K562 (cell line): ENCODE measurements around the gene DTD1. TPM values are rescaled to one million over a fixed set of nuclear protein-coding genes. Genes with fewer than 3 reads are reported as not detected.
A peak's percentile ranks its signal among the peaks of the same experiment; 100 is the strongest.

ENCODE experiments used
- CEBPB ChIP-seq: fragments of 450-650 bp; IDR thresholded peaks from 2 replicates; pipeline ENCODE4 v1.6.1; 2016; ENCODE audit warnings: missing genetic modification characterization, missing compliant biosample characterization
- CEBPG ChIP-seq, 3 experiments: fragments of 200-800 bp in 1 of 3; sonication (Bioruptor generic) in 1 of 3; sonication (generic) in 1 of 3; formaldehyde crosslinking in 1 of 3; IDR thresholded peaks in 2 of 3; conservative IDR thresholded peaks in 1 of 3; 2 replicates each; pipeline versions ENCODE4 v1.6.1 to v1.8.0; 2016 to 2022; ENCODE audit warnings: missing compliant biosample characterization in 2 of 3, missing genetic modification characterization in 2 of 3, mild to moderate bottlenecking in 1 of 3, missing genetic modification reagents in 1 of 3
- L3MBTL2 ChIP-seq: fragments of 450-650 bp; IDR thresholded peaks from 2 replicates; pipeline ENCODE4 v1.6.1; 2016; ENCODE audit warnings: mild to moderate bottlenecking, moderate library complexity
- POLR2H ChIP-seq: IDR thresholded peaks from 2 replicates; pipeline ENCODE4 v1.6.1; 2016; ENCODE audit warnings: missing genetic modification characterization, low read depth, mild to moderate bottlenecking, control low read depth, missing compliant biosample characterization, moderate library complexity
- SMAD4 ChIP-seq: fragments of 250-450 bp; sonication (Bioruptor Pico); conservative IDR thresholded peaks from 2 replicates; pipeline ENCODE4 v1.8.0; 2021; ENCODE audit warnings: inconsistent platforms, mild to moderate bottlenecking, moderate library complexity
- ZFP1 ChIP-seq: fragments of 450-650 bp; formaldehyde crosslinking; IDR thresholded peaks from 2 replicates; pipeline ENCODE4 v1.4.0; 2020; ENCODE audit warnings: mild to moderate bottlenecking, mixed read lengths
- ZNF561 ChIP-seq: fragments of 450-650 bp; formaldehyde crosslinking; conservative IDR thresholded peaks from 2 replicates; pipeline ENCODE4 v1.4.0; 2020; ENCODE audit warnings: mild to moderate bottlenecking, moderate library complexity
- ZNF778 ChIP-seq: fragments of 450-650 bp; formaldehyde crosslinking; IDR thresholded peaks from 2 replicates; pipeline ENCODE4 v1.4.0; 2020; ENCODE audit warnings: mild to moderate bottlenecking, moderate library complexity
- ZSCAN32 ChIP-seq: fragments of 450-650 bp; formaldehyde crosslinking; IDR thresholded peaks from 2 replicates; pipeline ENCODE4 v1.4.0; 2020; ENCODE audit warnings: mild to moderate bottlenecking, moderate library complexity
- polyA plus RNA-seq, 8 experiments: library from polyadenylated mRNA; depleted of rRNA in 4 of 8; stranded (reverse) in 5 of 8; unstranded in 3 of 8; fragments of >200 nt; fragmentation: Nextera tagmentation in 2 of 8; fragmentation: Illumina TruSeq in 1 of 8; extraction: Ambion mirVana in 2 of 8; extraction: Trizol in 1 of 8; gene quantifications; 2 replicates each; pipeline versions ENCODE4 v1.2.1 to v1.2.3, GENCODE V29; 2011 to 2014; ENCODE audit warnings: inconsistent platforms in 1 of 8, missing spikeins in 1 of 8
- total RNA-seq, 7 experiments: library from RNA; depleted of rRNA in 6 of 7; stranded (reverse); fragments of >200 nt in 6 of 7; fragmentation: Illumina TruSeq in 2 of 7; extraction: Trizol in 2 of 7; gene quantifications; 2 replicates each; pipeline versions ENCODE4 v1.2.1 to v1.2.3, GENCODE V29; 2011 to 2021; ENCODE audit warnings: low replicate concordance in 1 of 7
- TF ChIP-seq, protein P1 (sequence below): IDR thresholded peaks from 2 replicates; pipeline ENCODE4 v1.6.1; 2011; ENCODE audit not compliant: insufficient read length; ENCODE audit errors: extremely low read depth
- TF ChIP-seq, protein P2 (sequence below): fragments of 450-650 bp; formaldehyde crosslinking; IDR thresholded peaks from 2 replicates; pipeline ENCODE4 v1.4.0; 2022; ENCODE audit warnings: mild to moderate bottlenecking, moderate library complexity
- TF ChIP-seq, protein P3 (sequence below), 2 experiments: fragments of 450-650 bp in 1 of 2; sonication (generic) in 1 of 2; formaldehyde crosslinking in 1 of 2; IDR thresholded peaks in 1 of 2; conservative IDR thresholded peaks in 1 of 2; 2 replicates each; pipeline versions ENCODE4 v1.6.1 to v1.8.1; 2016 to 2023; ENCODE audit warnings: mild to moderate bottlenecking in 2 of 2, moderate library complexity in 2 of 2, inconsistent platforms in 1 of 2, missing genetic modification reagents in 1 of 2
- TF ChIP-seq, protein P4 (sequence below): fragments of 450-650 bp; IDR thresholded peaks from 2 replicates; pipeline ENCODE4 v1.6.1; 2018; ENCODE audit warnings: mild to moderate bottlenecking, low read depth; ENCODE audit not compliant: partially characterized antibody
- TF ChIP-seq, protein P5 (sequence below): fragments of 450-650 bp; IDR thresholded peaks from 2 replicates; pipeline ENCODE4 v1.6.1; 2018; ENCODE audit not compliant: partially characterized antibody
- TF ChIP-seq, protein P6 (sequence below): fragments of 450-650 bp; formaldehyde crosslinking; IDR thresholded peaks from 2 replicates; pipeline ENCODE4 v1.4.0; 2020; ENCODE audit warnings: mild to moderate bottlenecking, moderate library complexity
- TF ChIP-seq, protein P7 (sequence below): fragments of 450-650 bp; IDR thresholded peaks from 2 replicates; pipeline ENCODE4 v1.6.1; 2016

Gene DTD1
- total and polyA plus RNA-seq, 9 of the 15 experiments (the other 6 are each of a cell fraction or from before 2014, with no cell fraction given): 5.7 to 28.6 (median 26.8) TPM

DNA sequence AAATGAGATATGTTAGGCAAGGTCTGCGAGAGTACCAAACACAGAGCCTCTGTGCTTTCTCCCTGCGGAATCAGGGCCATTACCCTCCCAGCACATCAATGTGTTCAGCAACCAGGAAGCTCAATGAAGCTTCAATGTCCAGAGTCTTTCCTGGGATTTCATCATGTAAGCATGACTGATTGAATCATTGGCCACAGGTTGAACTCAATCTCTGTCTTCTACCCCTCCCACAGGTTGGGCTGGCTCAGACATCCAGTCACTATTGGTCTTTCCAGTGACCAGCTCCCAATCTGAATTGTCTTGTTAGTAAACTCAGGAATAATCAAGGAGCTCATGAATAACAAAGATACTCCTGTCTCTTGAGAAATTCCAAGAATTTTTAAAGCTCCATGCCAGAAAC lies 2.7 kb upstream of the DTD1 start (continued):
- TF ChIP-seq, protein P1, sequence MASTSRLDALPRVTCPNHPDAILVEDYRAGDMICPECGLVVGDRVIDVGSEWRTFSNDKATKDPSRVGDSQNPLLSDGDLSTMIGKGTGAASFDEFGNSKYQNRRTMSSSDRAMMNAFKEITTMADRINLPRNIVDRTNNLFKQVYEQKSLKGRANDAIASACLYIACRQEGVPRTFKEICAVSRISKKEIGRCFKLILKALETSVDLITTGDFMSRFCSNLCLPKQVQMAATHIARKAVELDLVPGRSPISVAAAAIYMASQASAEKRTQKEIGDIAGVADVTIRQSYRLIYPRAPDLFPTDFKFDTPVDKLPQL: no peak
- TF ChIP-seq ZNF778 (CRISPR knock-in tag): no peak
- TF ChIP-seq, protein P2, sequence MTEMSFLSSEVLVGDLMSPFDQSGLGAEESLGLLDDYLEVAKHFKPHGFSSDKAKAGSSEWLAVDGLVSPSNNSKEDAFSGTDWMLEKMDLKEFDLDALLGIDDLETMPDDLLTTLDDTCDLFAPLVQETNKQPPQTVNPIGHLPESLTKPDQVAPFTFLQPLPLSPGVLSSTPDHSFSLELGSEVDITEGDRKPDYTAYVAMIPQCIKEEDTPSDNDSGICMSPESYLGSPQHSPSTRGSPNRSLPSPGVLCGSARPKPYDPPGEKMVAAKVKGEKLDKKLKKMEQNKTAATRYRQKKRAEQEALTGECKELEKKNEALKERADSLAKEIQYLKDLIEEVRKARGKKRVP (CRISPR knock-in tag): peak; percentile 92
- TF ChIP-seq, protein P3, sequence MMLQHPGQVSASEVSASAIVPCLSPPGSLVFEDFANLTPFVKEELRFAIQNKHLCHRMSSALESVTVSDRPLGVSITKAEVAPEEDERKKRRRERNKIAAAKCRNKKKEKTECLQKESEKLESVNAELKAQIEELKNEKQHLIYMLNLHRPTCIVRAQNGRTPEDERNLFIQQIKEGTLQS (IDR thresholded peaks at IDR 0.05): peak; percentile 91
- TF ChIP-seq, protein P3 (CRISPR knock-in tag; conservative IDR thresholded peaks at IDR 0.05): no peak
- no peak for TF ChIP-seq ZFP1 (CRISPR knock-in tag)
- peak; percentile 40; the same call in 1 of the 2 replicates for TF ChIP-seq ZSCAN32
- peak; percentile 45; the same call in 1 of the 2 replicates for TF ChIP-seq L3MBTL2
- TF ChIP-seq POLR2H (tag): peak; percentile 67
- TF ChIP-seq, protein P4, sequence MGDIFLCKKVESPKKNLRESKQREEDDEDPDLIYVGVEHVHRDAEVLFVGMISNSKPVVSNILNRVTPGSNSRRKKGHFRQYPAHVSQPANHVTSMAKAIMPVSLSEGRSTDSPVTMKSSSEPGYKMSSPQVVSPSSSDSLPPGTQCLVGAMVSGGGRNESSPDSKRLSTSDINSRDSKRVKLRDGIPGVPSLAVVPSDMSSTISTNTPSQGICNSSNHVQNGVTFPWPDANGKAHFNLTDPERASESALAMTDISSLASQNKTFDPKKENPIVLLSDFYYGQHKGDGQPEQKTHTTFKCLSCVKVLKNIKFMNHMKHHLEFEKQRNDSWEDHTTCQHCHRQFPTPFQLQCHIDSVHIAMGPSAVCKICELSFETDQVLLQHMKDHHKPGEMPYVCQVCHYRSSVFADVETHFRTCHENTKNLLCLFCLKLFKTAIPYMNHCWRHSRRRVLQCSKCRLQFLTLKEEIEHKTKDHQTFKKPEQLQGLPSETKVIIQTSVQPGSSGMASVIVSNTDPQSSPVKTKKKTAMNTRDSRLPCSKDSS: no peak
- TF ChIP-seq SMAD4: 0 out of 2 replicates have a peak, but pooled peaks have one; percentile 45
- TF ChIP-seq, protein P5, sequence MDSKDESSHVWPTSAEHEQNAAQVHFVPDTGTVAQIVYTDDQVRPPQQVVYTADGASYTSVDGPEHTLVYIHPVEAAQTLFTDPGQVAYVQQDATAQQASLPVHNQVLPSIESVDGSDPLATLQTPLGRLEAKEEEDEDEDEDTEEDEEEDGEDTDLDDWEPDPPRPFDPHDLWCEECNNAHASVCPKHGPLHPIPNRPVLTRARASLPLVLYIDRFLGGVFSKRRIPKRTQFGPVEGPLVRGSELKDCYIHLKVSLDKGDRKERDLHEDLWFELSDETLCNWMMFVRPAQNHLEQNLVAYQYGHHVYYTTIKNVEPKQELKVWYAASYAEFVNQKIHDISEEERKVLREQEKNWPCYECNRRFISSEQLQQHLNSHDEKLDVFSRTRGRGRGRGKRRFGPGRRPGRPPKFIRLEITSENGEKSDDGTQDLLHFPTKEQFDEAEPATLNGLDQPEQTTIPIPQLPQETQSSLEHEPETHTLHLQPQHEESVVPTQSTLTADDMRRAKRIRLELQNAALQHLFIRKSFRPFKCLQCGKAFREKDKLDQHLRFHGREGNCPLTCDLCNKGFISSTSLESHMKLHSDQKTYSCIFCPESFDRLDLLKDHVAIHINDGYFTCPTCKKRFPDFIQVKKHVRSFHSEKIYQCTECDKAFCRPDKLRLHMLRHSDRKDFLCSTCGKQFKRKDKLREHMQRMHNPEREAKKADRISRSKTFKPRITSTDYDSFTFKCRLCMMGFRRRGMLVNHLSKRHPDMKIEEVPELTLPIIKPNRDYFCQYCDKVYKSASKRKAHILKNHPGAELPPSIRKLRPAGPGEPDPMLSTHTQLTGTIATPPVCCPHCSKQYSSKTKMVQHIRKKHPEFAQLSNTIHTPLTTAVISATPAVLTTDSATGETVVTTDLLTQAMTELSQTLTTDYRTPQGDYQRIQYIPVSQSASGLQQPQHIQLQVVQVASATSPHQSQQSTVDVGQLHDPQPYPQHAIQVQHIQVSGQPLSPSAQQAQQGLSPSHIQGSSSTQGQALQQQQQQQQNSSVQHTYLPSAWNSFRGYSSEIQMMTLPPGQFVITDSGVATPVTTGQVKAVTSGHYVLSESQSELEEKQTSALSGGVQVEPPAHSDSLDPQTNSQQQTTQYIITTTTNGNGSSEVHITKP: no peak
- TF ChIP-seq, protein P6, sequence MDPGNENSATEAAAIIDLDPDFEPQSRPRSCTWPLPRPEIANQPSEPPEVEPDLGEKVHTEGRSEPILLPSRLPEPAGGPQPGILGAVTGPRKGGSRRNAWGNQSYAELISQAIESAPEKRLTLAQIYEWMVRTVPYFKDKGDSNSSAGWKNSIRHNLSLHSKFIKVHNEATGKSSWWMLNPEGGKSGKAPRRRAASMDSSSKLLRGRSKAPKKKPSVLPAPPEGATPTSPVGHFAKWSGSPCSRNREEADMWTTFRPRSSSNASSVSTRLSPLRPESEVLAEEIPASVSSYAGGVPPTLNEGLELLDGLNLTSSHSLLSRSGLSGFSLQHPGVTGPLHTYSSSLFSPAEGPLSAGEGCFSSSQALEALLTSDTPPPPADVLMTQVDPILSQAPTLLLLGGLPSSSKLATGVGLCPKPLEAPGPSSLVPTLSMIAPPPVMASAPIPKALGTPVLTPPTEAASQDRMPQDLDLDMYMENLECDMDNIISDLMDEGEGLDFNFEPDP (CRISPR knock-in tag): no peak
- TF ChIP-seq CEBPB (tag): 0 out of 2 replicates have a peak, but pooled peaks have one; percentile 28
- peak; percentile 94 for TF ChIP-seq CEBPG (CRISPR knock-in tag; IDR thresholded peaks at IDR 0.05)
- TF ChIP-seq CEBPG (tag; conservative IDR thresholded peaks at IDR 0.05 in 1 of 2, IDR thresholded peaks at IDR 0.05 in 1 of 2): peak; percentile 77 to 97
- TF ChIP-seq ZNF561: no peak
- TF ChIP-seq, protein P7, sequence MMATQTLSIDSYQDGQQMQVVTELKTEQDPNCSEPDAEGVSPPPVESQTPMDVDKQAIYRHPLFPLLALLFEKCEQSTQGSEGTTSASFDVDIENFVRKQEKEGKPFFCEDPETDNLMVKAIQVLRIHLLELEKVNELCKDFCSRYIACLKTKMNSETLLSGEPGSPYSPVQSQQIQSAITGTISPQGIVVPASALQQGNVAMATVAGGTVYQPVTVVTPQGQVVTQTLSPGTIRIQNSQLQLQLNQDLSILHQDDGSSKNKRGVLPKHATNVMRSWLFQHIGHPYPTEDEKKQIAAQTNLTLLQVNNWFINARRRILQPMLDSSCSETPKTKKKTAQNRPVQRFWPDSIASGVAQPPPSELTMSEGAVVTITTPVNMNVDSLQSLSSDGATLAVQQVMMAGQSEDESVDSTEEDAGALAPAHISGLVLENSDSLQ: peak; percentile 91
